Urothelium cell line (cell line): ENCODE results near the gene MTARC2.
A peak's percentile ranks its signal among the peaks of the same experiment; 100 is the strongest.

ENCODE experiments used
- DNase-seq: peaks from one replicate; pipeline ENCODE4 v3.0.0; 2011; ENCODE audit warnings: low spot score, mixed read lengths
- FAIRE-seq: peaks from 2 replicates; lab custom pipeline; 2011; peaks lifted over from hg19 to GRCh38; lab: Jason Lieb, UNC

Gene MTARC2

GRCh38 chr1:220767312-220768125 is 19.4 kb downstream of the MTARC2 start:
- FAIRE-seq, result no peak

DNA sequence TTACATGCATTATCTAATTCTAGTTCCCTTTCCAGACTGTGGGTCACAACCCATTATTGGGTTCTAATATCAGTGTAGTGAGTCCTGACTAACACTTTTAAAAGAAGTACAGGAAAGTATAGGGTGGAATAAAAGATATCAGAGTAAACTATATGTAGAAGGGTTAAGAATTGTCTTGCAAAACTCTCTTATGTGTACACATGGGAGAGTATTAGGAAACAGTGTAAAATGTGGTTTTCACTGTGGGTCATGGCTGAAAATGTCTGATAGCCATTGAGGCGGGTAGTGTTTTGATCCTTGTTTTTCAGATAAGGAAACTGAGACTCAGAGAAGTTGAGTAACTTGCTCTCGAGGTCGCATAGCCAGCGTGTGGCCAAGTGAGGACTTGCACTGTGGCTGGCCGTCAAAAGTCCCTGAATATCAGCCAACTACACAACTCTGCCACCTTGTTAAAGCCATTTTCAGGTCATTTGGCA is 20.0 kb downstream of the MTARC2 start:
- no peak for FAIRE-seq
- DNase-seq, result no peak

More at GRCh38 chr1:220767312-220768125, 19.4 kb downstream of the MTARC2 start:
- no peak for DNase-seq

DNA sequence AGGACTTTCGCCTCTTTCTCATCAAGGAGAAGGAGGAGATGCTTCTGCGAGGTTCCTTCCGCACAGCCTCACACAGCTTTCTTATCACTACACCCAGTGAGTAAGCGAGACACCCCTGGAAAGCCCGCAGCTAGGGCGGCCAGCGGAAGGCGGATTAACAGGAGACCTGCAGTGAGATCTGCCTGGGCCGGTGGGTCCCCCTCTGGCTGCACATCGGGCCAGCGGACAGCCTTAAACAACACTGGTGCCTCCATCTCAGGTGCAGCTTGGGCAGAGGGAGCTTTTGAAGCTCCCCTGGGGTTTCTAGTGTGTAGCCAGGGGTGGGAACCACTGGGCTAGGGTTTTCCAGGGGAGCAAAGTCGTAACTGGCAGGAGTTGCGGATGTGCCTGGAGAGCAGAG is 21.1 kb downstream of the MTARC2 start:
- DNase-seq (no peak), FAIRE-seq (no peak)

DNA sequence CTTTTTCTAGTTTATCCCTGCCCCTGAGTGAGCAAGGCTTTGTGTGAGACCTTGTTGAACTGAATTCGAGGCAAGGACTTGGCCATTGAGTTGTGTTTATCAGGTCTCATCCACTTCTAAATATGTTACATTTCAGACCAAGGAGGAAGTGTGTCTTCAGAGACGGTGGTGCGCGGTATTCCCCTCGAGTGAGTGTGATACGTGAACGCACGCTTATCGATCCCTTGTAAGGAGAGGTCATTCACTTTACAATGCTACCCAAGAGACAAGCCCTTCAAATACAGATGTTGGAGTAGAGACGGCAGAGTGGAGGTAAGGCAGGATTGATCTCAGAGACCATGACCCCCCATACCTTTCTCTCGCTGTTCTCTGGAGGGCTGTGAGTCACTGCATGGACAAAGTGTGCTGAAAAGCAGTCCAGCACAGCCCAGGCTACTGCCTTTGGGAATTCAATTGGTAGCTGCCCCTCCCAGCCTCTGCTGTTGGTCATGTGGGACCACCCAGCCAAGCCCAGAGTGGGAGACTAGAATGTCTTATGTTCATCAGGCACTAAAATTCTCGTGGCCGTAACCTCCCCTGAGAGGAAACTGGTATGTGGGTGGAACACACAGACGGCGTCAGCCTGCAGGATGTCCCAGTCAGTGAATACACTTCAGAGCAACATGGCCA is 22.3 kb downstream of the MTARC2 start:
- DNase-seq (no peak), FAIRE-seq (no peak)

DNA sequence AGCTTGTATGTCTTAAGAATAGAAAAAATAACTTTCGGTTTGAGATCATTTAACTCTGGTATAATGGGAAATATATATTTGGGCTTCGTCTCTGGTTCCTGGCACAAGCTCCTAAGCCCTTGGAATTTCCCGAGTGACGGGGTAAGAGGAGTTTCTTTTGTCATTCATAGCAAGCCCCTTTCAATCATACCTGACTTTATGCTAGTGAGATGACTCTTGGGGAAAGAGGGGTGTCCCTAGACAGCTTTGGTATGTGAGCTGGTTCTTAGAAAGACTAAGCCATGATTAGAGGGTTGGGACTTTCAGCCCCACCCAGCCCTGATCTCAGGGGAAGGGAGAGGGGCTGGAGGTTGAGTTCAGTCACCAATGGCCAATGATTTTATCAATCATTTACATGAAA is 24.7 kb downstream of the MTARC2 start:
- no peak for DNase-seq
- no peak for FAIRE-seq

DNA sequence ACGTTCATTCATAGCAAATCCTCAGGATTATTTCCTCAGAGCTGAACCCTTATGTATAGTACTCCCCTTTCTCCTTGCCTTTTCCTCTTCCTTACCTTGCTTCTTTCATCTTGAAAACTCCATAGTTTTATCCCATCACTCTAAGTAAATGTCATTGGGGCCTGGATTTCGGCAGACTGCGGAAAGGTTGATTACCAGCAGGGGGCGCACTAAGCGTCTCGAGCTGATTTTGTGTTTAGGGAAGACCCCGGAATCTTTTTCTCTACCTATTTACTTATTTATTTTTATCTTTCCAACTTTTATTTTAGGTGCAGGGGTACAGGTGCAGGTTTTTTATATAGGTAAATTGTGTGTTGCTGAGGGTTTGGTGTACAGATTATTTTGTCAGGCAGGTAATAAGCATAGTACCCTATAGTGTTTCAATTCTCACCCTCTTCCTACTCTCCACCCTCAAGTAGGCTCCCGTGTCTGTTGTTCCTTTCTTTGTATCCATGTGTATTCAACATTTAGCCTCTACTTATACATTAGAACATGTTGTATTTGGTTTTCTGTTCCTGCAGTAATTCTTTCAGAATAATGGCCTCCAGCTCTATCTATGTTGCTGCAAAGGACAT is 27.2 kb downstream of the MTARC2 start:
- FAIRE-seq, result no peak
- peak; percentile 46 for DNase-seq

DNA sequence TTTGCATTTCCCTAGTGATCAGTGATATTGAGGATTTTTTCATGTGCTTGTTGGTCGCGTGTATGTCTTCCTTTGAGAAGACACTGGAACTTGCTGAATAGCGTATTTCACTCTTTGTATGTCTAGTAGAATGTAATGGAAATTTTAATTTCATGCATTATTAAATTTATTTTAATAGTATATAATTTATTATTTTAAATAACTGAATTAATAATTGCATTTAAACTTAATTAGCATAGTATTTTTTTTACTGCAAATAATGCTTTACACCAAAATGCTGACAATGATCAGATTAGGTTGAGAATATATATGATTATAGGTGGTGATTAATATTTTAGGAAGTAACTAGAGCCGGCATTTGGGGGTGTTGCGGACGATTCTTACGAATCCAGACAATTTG is 28.1 kb downstream of the MTARC2 start:
- no peak for FAIRE-seq
- DNase-seq, result no peak

GRCh38 chr1:220776720-220777326 is 28.7 kb downstream of the MTARC2 start:
- FAIRE-seq (peak; percentile 65), DNase-seq (peak; percentile 85)

DNA sequence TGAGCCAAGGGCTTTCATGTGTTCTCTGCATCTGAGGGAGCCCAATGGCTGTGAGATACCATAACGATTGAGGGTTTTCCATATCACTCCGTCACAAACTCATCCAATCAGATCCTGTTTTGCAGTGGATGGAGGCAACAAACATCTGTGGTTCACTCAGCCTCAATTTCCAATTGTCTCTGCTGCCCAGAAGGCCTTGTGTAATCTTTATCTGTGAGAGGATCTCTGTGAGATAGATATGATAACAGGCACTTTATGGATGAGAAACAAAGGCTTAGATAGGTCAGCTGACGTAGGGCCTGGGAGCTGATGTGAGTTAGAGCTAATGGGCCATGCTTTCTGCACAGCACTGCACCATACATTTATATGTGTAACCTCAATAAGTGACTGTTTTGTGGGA is 35.3 kb downstream of the MTARC2 start:
- FAIRE-seq, result no peak
- no peak for DNase-seq

- DNase-seq (no peak), FAIRE-seq (no peak)
These were observed 36.6 kb downstream of the MTARC2 start for GRCh38 chr1:220784751-220785150.

DNA sequence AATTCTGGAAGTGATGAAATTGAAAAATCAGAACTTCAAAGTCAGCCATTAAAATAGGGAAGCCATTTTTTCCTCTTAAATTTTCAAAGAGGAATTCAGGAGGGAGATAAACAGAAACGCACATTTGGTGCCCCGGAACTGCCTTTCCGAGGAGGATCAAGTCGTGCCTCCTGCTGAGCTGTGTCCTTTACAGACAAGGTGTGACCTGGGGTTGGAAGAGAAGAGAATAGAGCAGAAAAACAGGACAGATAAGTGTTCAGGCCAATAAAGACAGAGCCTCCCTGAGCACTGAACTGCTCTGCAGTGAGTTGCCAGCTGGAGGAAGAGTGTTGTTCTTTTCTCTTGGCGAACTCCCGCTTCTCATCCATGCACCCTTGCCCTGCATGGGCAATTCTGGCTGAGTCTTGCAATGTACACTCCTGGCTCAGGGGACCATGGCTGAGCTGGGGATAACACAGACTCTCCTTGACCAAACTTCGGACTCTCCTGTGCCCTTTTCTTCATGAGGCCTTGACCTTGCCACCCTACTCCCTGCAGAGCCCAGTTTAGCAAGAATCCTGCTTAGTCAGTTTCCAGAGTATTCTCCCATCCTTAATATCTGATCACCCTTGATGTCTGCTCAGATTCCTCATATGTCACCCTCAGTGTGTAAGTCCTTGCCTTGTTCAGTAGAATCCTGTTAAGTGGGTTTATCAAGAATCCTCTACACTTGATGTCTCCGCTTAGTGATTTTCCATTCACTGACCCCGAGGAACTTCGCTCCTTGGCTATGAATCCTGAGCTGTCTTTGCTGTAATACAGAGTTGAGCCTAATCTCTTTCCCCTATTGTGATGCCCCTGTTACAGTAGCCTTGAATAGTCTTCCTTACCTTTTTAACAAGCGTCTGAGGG is 37.3 kb downstream of the MTARC2 start:
- DNase-seq (no peak), FAIRE-seq (no peak)

DNA sequence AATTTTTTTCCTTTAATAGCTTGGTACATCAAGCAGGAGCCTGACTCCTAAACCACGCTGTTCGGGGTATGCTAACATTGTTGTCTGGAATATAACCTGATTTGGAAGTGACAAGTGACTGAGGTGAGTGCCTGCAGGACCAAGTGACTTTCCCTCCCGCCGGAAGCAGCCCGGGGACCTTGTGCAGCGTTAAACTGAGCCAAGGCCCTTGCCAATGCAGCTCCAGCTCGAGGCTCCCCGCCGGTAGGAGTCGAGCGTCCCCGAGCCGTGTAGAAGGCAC is 37.9 kb downstream of the MTARC2 start:
- DNase-seq (no peak), FAIRE-seq (no peak)

GRCh38 chr1:220786337-220787068 is 38.4 kb downstream of the MTARC2 start, which contains the start of gene MTARC1:
Gene MTARC1 (plus strand): TSS chr1:220786913. CDS start chr1:220786945, 32 bp downstream.
- FAIRE-seq, result no peak
- peak; percentile 71 for DNase-seq

GRCh38 chr1:220787069-220787619 is 39.0 kb downstream of the MTARC2 start:
- DNase-seq (peak; percentile 43), FAIRE-seq (no peak)

DNA sequence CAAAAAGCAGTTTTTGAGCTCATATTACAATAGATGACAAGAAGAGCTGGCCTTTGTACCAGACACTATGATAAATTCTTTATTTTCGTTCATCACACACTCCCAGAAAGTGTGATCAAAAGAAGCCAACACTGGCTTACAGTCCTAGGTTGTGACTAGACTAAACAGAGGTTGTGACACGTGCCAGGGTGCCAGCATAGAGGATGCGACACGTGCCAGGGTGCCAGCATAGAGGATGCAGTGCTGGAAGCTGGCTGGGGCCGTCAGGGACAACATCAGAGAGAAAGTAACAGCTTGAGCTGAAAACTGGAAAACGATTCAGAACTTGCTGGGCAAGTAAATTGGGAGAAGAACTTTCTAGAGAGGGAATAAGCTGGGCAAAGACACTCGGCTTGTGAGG is 40.8 kb downstream of the MTARC2 start:
- DNase-seq, result no peak
- no peak for FAIRE-seq

DNA sequence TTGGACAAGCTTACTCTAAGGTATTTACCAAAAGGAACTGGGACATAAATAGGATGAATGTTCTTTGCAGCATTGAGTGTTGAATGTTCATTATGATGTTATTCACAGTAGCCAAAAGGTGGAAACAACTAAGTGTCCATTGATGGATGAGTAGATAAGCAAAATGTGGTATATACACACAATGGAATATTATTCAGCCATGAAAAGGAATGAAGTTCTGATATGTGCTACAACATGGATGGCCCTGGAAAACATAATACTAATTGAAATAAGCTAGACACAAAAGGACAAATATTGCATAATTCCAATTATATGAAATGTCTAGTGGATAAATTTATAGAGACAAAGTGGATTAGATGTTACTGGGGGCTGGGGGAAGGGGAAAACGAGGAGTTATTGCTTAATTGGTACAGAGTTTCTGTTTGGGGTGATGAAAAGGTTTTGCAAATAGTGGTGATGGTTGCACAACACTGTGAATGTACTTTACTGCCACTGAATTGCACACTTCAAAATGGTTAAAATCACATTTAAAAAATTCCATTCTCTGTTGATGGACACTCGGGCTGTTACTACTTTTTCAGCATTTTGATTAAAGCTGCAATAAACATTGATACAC is 41.5 kb downstream of the MTARC2 start:
- DNase-seq, result no peak
- no peak for FAIRE-seq

GRCh38 chr1:220791285-220791684 is 43.2 kb downstream of the MTARC2 start:
- FAIRE-seq (no peak), DNase-seq (no peak)

DNA sequence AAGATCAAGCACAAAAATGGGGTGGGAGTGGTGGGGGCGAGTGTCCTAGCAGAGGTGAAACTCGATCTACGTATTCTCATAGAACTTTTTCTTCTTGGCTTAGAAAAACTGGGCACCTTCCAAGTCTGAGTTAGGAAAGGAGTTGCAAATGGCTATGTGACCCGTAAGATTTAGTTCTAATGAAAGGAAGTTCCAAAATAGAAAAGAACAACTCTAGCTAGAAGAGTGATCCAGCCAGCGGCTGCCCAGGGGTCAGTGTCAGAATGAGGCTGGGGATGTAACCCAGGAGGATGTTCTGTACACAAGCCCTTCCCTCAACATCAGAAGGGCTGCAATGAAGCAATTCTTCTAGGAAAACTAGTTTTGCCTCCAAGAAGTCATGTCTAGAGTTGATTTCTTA is 43.8 kb downstream of the MTARC2 start:
- FAIRE-seq, result no peak
- no peak for DNase-seq

- FAIRE-seq (no peak), DNase-seq (no peak)
These were observed 48.4 kb downstream of the MTARC2 start for GRCh38 chr1:220796530-220796929.
